ENCODE data around the gene ATP11A.

ATP11A gene

DNA sequence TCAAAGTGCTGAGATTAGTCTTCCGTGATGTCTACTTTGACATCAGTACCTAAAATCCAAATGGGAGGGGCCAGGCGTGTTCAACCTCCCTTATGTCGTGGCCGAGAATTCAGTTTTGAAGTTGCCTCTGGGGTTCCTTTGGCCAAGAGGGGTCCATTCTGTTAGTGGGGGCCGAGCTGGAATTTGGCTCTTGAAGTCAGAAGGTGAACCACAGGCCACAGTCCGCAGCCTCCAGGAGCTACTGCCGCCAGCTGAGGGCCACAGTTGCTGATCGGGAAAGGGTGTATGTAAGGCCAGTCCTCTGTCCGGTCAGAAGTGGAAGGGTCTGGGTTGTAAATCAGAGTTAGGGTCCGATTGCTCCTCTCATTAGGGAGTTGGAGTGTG, 31.0 kb downstream of the ATP11A start:
- DNase-seq (ENCODE audit: extremely low spot score, insufficient read length, low read depth): no peak
- FAIRE-seq: no peak

DNA sequence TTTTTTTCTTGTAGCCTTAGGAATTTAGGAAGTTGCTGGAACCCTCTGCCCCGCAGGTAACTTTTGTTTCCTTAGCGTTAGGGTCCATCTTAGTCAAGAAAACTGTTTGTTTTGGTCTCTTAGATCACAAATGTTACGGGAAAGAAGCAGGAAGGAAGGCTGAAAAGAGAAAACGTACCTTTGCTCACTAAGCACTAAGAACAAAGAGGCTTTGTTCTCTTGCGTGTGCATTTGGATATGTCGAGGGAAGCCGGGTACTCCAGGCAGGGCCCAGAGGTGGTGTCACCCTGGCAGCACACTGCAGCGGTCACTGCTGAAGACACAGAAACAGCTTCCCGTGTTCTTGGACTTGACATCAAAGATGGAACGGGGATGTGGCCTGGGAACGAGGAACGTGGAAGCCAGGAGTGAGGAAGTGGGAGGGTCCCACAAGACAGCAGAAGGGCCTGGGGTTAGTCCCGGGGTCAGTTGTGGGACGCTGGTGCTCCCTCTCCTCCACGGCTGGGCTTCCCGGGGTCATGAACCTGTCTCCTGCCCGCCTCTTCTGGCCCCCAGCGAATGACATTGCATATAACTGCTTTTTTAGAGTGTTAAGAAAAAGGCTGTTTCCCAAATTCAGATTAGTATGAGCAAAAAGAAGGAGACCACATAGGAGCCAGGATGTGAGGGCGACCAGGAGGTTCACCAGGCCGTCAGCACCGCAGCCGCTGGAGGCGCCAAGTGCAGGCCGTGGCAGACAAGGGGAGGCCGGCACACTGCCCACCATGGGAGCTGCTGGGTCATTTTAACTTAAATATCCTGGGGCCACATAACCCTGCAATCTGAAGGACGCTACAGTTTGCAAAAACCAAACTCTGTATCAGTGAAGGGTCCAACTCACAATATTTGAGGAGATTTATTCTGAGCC, 31.6 kb downstream of the ATP11A start:
- FAIRE-seq: no peak
- no peak for DNase-seq (ENCODE audit: extremely low spot score, insufficient read length, low read depth)

DNA sequence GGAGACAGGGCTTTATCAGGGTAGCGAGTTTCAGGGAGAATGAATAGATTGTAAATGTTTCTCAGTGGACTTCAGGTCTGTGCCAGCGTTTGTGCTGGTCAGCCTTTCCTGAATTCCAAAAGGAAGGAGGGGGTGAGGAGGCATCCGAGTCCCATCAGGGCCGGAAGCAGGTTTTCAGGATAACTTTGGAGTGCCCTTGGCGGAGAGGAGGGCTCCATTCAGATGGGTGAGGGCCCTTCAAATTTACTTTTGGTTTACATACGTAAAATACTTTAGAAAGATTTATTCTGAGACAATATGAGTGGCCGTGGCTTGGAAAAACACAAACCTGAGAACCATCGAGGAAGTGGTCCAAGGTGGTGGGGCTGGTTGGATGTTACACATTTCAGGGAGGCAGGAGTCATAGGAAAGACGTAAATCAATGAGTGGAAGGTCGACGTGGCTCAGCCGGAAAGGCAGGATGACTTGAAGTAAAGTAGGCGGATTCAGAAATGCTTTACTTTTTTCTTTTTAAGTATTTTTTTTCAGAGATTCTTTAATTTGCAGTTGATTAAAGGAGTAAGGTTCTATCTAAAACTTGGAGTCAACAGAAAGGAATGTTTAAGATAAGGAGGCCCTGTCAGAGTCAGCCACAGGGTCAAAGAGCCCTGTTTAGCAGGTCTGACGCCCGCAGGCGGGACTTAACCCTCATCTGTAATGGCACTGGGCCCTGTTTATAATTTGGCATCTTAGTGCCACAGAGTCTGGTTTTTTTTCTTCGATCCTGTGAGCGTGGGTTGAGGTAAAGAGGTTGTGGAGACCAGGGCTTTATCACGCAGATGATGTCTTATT, 32.8 kb downstream of the ATP11A start:
- DNase-seq (ENCODE audit: extremely low spot score, insufficient read length, low read depth) (no peak), FAIRE-seq (no peak)

DNA sequence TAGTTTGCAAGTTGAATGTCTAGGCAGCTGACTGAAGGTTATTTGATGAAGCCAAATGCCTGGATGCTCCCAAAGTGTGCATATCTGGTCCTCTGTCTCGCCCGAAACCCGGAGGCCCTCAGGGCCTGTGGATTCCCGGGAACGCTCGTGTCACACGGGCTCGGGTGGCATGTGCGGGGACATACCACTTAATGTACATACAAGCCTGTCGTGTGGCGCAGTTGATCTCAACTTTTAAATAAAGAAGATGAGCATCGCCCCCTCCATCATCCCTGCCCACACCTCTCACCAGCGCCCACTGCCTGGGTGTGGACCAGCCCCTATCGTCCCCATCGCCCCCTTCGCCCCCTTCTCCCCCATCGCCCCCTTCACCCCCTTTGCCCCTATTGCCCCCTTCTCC, 33.9 kb downstream of the ATP11A start:
- DNase-seq (ENCODE audit: extremely low spot score, insufficient read length, low read depth) (no peak), FAIRE-seq (no peak)

DNA sequence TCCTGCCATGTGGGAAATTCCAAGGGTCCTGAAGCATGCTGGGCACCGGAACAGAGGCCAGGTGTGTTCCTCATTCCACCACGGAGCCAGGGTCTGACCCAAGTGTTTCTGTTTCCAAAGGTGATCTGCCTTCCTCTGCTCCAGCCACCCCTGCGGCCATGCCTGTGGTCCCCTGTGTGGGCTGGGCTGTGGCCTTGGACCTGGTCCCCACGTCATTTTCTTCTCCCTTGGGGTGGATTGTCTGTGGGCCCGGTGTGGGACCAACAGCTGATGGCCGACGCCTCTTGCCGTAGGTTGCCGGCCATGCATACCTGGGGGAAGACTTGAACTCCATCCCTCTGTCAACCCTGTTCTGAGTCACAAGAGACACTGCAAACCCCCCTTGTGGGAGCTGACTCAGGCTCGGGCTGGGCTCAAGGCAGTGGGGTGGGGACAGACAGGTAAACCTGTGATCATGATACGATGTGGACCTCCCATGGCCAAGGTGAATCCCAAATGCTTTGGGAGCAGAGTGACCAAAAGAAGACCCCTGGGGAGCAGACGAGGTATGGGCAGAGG, 35.0 kb downstream of the ATP11A start:
- FAIRE-seq: no peak
- no peak for DNase-seq (ENCODE audit: extremely low spot score, insufficient read length, low read depth)

DNA sequence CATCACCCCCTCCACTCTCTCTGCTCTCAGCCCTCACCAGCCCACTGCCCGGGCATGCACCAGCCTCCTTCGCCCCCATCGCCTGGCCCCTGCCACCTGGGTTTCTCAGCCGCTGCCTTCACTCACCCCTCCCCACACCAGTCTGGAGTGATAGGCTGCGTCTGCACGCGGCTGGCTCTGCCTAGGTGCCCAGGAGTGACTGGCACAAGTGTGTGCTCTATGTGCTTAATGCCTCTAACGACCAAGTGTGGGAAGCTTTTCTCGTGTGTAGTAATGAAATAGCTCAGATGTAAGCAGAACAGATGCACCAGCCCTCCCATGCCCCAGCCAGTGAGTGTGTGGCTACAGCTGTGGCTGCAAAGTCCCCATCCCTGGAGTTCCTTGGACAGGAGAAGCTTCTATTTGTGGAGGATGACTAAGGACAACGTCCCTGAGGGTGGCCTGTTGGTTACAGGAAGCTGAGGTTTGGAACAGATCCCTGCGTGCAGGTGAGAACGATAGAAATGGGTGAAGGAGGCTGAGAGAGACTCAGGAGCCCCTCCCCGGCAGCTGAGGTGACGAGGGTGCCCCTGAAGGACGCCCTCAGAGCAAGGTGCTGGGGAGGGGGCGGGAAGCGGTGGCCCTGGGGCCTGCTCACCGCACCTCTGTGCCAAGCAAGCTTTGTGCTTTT, 35.6 kb downstream of the ATP11A start:
- DNase-seq (ENCODE audit: extremely low spot score, insufficient read length, low read depth): no peak
- no peak for FAIRE-seq

DNA sequence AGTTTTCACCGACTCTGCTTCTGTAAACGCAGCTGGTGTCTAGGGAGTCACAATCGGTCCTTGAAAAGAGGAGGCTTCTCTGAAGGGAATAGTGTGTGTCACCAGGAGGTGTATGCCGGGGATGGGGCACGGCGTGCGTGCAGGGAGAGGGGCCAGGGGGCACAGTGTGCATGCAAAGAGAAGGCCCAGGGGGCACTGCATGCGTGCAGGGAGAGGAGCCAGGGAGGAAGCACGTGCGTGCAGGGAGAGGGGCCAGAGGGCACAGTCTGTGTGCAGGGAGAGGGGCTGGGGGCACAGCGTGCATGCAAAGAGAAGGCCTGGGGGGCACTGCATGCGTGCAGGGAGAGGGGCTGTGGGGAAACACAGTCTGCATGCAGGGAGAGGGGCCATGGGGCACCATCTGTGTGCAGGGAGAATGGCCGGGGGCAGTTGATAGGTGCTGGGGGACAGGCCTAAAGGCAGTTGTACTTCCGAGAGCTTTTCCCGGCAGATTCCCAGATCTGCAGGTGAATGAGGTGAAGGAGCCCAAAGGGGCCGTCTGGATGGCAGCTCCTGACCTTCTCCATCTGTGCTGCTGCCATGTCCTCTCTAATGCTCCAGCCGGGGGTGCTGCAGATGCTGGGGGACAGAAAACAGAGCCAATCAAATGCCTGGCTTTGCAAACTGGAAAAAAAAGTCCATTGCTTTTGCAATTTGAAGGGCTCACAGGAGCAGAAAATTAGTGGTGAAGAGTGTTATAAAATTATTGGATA, 36.4 kb downstream of the ATP11A start:
- FAIRE-seq (no peak), DNase-seq (ENCODE audit: extremely low spot score, insufficient read length, low read depth) (no peak)

DNA sequence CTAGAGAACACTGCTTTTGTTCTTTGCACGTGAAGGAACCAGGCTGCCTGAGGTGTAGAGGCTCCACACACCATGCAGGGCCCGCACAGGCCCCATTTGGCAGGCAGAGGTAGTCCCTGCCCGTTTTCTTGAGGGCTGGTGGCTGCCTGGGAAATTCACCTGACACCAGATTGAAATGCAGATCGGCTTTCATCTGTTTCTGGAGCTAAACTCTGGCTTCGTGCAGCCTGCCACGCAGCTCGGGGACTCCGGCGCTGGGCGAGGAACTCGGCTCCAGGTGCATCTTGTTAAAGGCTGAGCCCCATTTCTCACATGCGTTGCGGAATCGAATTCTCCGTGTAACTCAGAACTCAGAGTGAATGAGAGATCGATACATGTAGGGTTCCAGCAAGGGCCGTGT, 37.7 kb downstream of the ATP11A start:
- DNase-seq (ENCODE audit: extremely low spot score, insufficient read length, low read depth) (no peak), FAIRE-seq (no peak)

DNA sequence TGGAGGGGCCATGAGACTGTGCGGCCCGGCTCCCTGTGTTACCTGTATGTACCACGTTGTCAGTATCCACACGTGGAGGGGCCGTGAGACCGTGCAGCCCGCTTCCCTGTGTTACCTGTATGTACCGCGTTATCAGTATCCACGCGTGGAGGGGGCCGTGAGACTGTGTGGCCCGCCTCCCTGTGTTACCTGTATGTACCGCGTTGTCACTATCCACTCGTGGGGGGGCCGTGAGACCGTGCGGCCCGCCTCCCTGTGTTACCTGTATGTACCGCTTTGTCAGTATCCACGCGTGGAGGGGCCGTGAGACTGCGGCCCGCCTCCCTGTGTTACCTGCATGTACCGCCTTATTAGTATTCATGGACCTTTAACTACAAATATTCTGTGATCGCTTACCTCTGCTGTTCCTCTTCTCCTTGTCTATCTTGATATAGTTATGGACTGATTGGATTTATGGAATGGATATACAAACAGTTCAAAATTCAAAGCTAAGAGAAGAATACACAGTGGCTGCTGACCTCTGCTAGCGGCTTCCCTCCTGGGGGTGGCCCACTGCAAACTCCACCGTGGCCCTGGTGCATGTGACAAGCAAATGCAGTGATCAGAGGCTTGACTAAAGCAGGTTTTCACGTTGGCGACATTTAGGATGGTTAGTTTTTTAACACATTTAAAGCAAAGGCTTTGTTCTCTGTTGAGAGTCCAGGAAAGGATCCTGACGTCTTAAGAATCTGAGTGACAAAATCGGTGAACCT, 38.7 kb downstream of the ATP11A start:
- DNase-seq (ENCODE audit: extremely low spot score, insufficient read length, low read depth) (no peak), FAIRE-seq (no peak)

DNA sequence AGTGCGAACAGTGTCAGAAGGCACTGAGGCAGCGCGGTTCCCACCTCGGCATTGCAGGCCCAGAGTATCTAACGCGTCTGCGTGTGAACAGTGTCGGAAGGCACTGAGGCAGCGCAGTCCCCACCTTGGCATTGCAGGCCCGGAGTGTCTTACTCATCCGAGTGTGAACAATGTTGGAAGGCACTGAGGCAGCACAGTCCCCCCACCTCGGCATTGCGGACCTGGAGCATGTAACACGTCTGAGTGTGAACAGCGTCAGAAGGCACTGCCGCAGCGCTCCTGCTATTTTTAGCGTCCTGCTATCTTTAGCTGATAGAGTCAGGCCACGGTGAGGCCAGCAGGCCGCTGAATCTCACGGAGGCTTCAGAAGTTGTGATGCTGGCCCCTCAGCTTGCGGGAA, 39.6 kb downstream of the ATP11A start:
- FAIRE-seq: no peak
- DNase-seq (ENCODE audit: extremely low spot score, insufficient read length, low read depth): no peak

DNA sequence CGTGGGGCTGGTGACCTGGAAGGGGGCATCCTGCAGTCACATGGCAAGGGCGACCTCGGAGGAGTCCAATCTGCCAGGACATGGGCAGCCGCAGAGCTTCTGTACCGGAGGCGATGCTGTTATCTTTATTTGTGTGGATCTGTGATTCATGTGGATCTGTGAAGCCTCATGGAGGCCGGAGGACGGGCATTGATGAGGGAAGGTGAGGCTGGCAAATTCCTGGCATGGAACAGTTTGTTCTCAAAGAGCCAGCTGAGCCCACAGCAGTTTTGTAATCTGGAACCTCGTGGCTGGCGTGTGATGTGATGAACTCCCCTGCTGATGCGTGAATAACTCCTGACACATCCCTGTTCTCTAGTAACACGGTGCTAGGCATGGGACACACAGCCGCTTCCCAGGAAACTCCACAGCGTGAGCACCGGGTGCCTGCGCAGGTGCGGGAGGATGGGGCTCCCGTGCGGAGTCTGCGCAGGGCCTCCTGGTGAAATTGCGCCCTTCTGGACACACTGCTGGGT, 40.4 kb downstream of the ATP11A start:
- no peak for DNase-seq (ENCODE audit: extremely low spot score, insufficient read length, low read depth)

DNA sequence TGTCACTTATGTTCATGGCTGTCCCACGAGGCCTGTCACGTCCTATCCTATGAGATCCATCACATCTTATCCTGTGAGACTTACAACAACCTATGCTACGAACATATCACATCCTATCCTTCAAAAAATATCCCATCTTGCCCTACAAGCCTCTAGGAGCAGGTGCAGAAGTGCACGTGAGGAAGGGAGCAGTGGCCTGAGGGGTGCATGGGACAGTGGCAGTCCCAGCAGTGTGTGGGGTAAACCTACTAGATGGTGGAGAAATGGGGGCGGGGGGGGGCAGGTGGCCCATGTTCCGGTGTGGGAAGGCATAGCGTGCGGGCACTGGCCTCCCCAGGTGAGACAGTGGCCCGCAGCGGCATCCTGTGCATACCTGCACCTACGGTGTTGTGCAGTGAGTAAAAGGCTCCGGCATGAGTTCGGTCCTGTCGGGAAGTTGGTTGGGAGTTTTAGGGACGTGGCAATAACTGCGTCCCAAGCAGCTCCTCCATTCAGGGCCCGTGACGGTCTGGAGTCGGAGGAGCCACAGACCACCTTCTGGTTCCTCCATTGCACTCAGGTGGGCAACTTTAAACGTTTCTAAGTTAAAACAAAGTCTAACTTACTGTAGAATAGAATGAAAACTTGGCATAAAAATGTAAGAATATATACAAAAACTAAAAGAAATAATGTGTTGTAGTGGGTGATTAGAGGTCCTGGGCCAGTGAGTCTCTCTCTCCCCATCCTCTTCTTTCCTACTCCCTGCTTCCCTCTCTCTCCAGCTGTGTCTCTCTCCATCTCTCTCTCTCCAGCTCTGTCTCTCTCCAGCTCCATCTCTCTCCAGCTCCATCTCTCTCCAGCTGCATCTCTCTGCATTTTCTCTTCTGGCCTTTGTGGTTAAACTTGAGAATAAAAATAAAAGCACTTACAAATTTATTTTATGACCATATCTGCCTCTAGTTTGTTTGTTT, 42.1 kb downstream of the ATP11A start:
- DNase-seq (ENCODE audit: extremely low spot score, insufficient read length, low read depth) (no peak), FAIRE-seq (no peak)

More for the DNA sequence above, 40.4 kb downstream of the ATP11A start:
- no peak for FAIRE-seq

DNA sequence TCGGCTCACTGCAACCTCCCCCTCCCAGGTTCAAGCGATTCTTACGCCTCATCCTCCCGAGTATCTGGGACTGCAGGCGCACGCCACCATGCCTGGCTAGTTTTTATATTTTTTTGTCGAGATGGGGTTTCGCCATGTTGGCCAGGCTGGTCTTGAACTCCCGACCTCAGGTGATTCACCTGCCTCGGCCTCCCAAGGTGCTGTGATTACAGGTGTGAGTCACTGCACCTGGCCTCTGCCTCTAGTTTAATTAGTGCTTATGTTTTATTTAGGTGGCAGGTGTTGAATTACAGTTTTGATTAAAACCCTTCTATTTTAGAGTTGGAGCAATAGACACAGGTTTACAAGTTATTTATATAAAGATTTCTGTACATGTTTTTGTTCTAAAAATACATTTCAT, 42.8 kb downstream of the ATP11A start:
- FAIRE-seq: no peak
- DNase-seq (ENCODE audit: extremely low spot score, insufficient read length, low read depth): no peak

DNA sequence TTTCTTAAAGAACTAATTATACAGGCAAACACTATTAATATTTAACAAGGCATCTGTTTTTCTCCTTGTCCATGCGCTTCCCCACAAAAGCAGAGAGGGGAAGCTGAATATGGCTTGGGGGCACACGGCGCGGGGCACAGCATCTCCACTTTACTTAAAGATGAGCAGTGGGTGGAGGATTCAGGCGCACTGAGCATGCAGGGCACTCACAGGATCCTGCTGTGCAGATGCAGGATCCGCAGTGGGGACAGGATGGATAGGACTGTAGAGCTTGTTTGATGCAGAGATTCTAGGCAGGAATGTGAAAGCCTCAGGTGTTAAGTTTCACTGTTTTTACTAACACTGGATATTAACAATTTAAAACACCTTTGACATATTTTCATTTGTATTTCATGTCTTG, 43.3 kb downstream of the ATP11A start:
- FAIRE-seq: no peak
- DNase-seq (ENCODE audit: extremely low spot score, insufficient read length, low read depth): no peak

DNA sequence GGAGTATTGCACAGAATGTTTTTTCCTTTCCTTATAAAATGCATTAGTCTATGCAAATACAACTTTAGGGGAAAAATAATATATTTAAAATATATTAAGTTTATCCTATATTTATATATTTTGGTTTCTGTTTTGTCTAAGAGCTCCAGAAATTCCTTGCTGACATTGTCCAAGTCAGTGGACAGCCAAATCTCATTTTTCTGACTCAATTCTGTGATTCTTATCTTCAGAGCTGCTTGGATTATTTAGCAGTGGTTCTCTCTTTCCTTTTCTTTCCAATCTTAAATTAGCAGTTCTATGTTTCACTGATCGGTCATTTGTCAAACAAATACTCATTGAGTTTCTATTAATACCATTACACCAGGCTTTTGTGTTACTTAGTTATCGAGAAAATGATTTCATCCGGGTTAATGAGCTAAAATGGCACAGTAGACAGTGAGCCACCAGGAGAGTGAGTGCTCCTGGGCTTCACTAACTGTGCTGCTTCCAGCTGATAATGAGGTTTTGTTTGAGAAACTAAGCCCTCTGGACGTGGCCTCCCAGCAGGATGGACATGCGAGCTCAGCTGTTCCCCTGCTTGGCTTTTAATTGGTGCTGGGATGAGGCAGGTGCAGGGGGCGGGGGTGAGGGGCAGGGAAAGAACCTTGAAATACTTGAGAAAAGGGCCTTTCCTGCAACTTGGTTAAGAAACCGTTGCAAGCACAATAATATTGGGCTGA, 44.0 kb downstream of the ATP11A start:
- FAIRE-seq (no peak), DNase-seq (ENCODE audit: extremely low spot score, insufficient read length, low read depth) (no peak)

DNA sequence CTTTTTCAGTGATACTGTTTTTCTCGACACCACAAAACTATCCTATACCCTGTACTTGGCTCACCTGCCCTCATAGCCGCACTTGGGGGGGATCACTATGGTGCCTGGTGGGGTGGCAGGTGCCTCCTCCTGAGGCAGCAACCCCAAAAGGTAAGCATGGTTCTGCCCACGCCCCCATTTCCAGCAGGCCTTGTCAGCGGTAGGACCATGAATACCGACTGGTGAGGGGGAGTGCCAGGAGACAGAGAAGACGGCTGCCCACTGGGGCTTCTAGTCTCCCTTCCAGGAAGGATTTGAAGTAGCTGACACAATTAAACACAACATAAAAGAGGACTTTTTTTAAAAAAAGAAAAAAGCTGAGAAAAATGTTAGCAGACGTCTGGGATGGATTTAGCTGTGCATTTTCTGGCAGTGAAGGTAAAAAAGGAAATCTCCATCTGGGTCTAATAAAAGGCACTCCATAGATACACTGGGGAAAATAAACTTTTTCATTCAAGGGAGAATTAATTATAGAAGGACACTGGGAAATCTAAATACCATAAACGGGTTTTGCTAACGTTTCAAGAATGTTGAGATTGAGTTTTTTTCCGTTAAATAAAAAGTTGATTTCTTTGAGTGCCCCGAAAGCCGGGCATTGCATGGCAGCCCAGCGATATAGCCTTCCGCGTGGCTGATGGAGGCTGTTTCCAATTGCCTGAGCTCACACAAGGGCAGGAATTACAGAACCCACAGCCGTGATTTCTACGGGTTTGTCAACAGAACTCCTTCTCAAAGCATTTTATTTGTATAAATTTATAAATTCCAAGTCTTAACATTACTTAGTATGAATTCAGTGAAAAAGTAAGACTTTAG, 45.1 kb downstream of the ATP11A start:
- DNase-seq (ENCODE audit: extremely low spot score, insufficient read length, low read depth): no peak
- FAIRE-seq: no peak

Measured in GM18507 (cell line).